Heart left ventricle (tissue), 16 donors: ENCODE results near the gene C1orf105. TPM values are rescaled to one million over a fixed set of nuclear protein-coding genes. Genes with fewer than 3 reads are reported as not detected.

Experiments used
- ATAC-seq, 4 donors: fragments of 200-7000 bp; cut with Tn5 transposase; one replicate each; pipeline ENCODE4 v1.9.1; 2020 to 2022; ENCODE audit warnings: moderate library complexity in 4 of 4, mild to moderate bottlenecking in 3 of 4, moderate number of reproducible peaks in 1 of 4
- DNase-seq, 5 donors: peaks; one replicate each; pipeline ENCODE4 v3.0.0-alpha.2; 2020
- H3K27ac ChIP-seq, 12 donors: fragments of 200-600 bp; sonication (generic) in 4 of 12; one replicate each; pipeline versions ENCODE4 v1.5.0 to v1.8.0; 2016 to 2022; ENCODE audit warnings: mild to moderate bottlenecking in 2 of 12
- H3K27me3 ChIP-seq, 9 donors: fragments of 200-600 bp; sonication (generic) in 2 of 9; one replicate each; pipeline versions ENCODE4 v1.5.1 to v1.8.0; 2016 to 2022; ENCODE audit warnings: mild to moderate bottlenecking in 3 of 9
- H3K36me3 ChIP-seq, 9 donors: fragments of 200-600 bp; sonication (generic) in 2 of 9; one replicate each; pipeline versions ENCODE4 v1.5.0 to v1.8.0; 2018 to 2022; ENCODE audit warnings: mild to moderate bottlenecking in 2 of 9
- H3K4me1 ChIP-seq, 12 donors: fragments of 200-600 bp; sonication (generic) in 4 of 12; one replicate each; pipeline versions ENCODE4 v1.5.0 to v1.8.0; 2016 to 2022; ENCODE audit warnings: mild to moderate bottlenecking in 3 of 12
- H3K4me3 ChIP-seq, 12 donors: fragments of 200-600 bp; sonication (generic) in 4 of 12; one replicate each; pipeline versions ENCODE4 v1.5.0 to v1.8.0; 2017 to 2022; ENCODE audit warnings: mild to moderate bottlenecking in 9 of 12, moderate library complexity in 4 of 12
- H3K9me3 ChIP-seq, 12 donors: fragments of 200-600 bp; sonication (generic) in 4 of 12; one replicate each; pipeline versions ENCODE4 v1.5.0 to v1.8.0; 2016 to 2022; ENCODE audit warnings: mild to moderate bottlenecking in 1 of 12
- POLR2A ChIP-seq, 2 donors: fragments of 450-650 bp; IDR thresholded peaks; one replicate each; pipeline ENCODE4 v1.6.1; 2017; ENCODE audit warnings: antibody characterized with exemption in 2 of 2, mild to moderate bottlenecking in 2 of 2, moderate library complexity in 2 of 2
- WGBS, 4 donors: extraction: QIAGEN DNeasy Blood & Tissue Kit in 2 of 4; methylation state at CpG; one replicate each; pipeline versions ENCODE4 v1.1.5 to v1.1.7; 2013 to 2018; 5-methylcytosine and 5-hydroxymethylcytosine counted together
- intact Hi-C, 10 donors: fragments of 100-400 bp; cut with DNase I; formaldehyde crosslinking; loops; one replicate each; pipeline versions ENCODE4 v1.11.1 to v1.14.2; 2022
- polyA plus RNA-seq, 2 donors: library from polyadenylated mRNA; stranded (reverse); fragments of 200-250 nt; gene quantifications; one replicate each; pipeline ENCODE4 v1.2.3, GENCODE V29; 2013
- total RNA-seq, 9 donors: library from RNA; depleted of rRNA in 2 of 9; stranded (reverse); fragments of >200 nt in 2 of 9; fragmentation: NEBNext Ultra II Directional in 3 of 9; extraction: Animal tissue kit (Norgen Biotek cat#: 25700) in 3 of 9; gene quantifications; one replicate each; pipeline versions ENCODE4 v1.1.0 to v1.2.4, GENCODE V29; 2016 to 2023
- TF ChIP-seq, protein P1 (sequence below), 12 donors: fragments of 200-600 bp; sonication (generic) in 4 of 12; IDR thresholded peaks; one replicate each; pipeline versions ENCODE4 v1.5.0 to v1.8.0; 2018 to 2022; ENCODE audit warnings: antibody characterized with exemption in 12 of 12, mild to moderate bottlenecking in 5 of 12
- donor health status: ischemic (EF 13 %, LVEDD 7.1; RV severe dilation, severe dysfunction).
- donor health status: healthy with polysubstance abuse.
- donor health status: DM: no; HTN: yes; CAD: no.
- donor health status: DM: no; HTN: no; CAD: no.
- donor health status: ischemic (EF 25% LVEDD 6.9; RV normal size, moderate dysfunction).
- donor health status: ischemic (EF 25% LVEDD 5.7; RV mildly dilated, moderate dysfunction).
- donor health status: healthy.
- donor health status: DM: yes; HTN: yes; CAD: no.
- donor health status: ischemic (EF 35%, LVEDD 5.7; RV mildly dilated, moderate dysfunction).
- donor health status: nonischemic (EF 11% LVEDD 7.7; RV severe dilation, severe dysfunction).
- donor health status: DM: yes; HTN: yes; CAD: no.
- donor health status: PGD.
- donor health status: ischemic (EF 29% LVEDD 5.4; RV normal size, mild dysfunction).
- donor health status: nonischemic (EF 23%, LVEDD 6.1; RV moderate dilation, normal function).

The C1orf105 gene
- total and polyA plus RNA-seq, 11 donors = 1.2 to 39.8 (median 6.7) TPM

- H3K36me3 ChIP-seq = no peaks in the 10 kb centered on the region
- no peaks in the 10 kb centered on the region for H3K9me3 ChIP-seq
- TF ChIP-seq POLR2A (IDR thresholded peaks at IDR 0.05) = no peak
- TF ChIP-seq, protein P1, sequence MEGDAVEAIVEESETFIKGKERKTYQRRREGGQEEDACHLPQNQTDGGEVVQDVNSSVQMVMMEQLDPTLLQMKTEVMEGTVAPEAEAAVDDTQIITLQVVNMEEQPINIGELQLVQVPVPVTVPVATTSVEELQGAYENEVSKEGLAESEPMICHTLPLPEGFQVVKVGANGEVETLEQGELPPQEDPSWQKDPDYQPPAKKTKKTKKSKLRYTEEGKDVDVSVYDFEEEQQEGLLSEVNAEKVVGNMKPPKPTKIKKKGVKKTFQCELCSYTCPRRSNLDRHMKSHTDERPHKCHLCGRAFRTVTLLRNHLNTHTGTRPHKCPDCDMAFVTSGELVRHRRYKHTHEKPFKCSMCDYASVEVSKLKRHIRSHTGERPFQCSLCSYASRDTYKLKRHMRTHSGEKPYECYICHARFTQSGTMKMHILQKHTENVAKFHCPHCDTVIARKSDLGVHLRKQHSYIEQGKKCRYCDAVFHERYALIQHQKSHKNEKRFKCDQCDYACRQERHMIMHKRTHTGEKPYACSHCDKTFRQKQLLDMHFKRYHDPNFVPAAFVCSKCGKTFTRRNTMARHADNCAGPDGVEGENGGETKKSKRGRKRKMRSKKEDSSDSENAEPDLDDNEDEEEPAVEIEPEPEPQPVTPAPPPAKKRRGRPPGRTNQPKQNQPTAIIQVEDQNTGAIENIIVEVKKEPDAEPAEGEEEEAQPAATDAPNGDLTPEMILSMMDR (IDR thresholded peaks at IDR 0.05) = no peak
- H3K27me3 ChIP-seq = no peaks in the 10 kb centered on the region
- no peak overlapping the region for H3K27ac ChIP-seq
- ATAC-seq (no peak), DNase-seq (no peak)
- peaks cover 0 to 12% (median 0%) of the 10 kb centered on the region in 12 donors for H3K4me1 ChIP-seq
- 86 to 92% (median 87%) methylated on average over 5 of the region's 5 CpGs for WGBS, 4 donors
- intact Hi-C loops = loop anchor here in 5 of 10 donors (10.0 kb wide), 3 partner anchors 78 to 268 kb away; partner anchors contain the start of gene SUCO (in 2 of the 5)
- no peak overlapping the region for H3K4me3 ChIP-seq
These were observed 35.9 kb downstream of the C1orf105 start for GRCh38 chr1:172456344-172456769.

DNA sequence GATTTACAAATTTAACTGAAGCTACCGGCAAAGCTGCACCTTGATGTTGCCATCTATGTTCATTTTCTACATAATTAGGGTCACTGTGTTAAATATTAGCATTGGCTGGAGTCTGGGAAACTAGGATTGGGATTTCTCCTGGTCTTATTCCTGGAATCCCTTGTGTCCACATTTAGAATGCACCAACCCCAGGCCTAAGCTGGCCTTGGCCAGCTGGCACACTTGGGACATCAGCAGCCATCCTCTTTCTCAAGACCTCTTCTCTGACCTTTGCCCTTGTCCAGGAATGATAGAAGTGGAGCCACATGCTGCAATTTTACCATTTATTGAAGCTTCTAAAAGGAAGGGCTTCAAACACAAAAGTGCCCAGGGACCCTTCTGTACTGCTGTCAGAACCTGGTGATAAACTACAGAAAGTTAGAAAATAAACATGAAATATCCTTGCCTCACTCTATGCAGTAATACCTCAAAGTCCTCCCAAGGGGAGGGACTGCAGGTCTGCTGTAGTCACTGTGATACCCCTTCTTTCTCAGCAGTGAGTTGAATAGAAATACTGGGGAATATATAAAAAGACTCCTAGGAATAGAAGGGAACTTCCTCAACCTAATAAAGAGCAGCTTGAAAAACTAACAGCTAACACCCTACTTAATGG, 37.1 kb downstream of the C1orf105 start:
- 85 to 97% (median 90%) methylated on average over 1 of the region's 1 CpG for WGBS, 4 donors
- Histone ChIP-seq H3K36me3 (no peaks in the 10 kb centered on the region), H3K4me3 (no peak overlapping the region), H3K4me1 (peaks cover 0 to 6% (median 0%) of the 10 kb centered on the region in 12 donors), H3K9me3 (no peaks in the 10 kb centered on the region), H3K27me3 (no peaks in the 10 kb centered on the region), H3K27ac (no peak overlapping the region)
- no peak for ATAC-seq
- TF ChIP-seq, protein P1 (IDR thresholded peaks at IDR 0.05) = no peak
- TF ChIP-seq POLR2A (IDR thresholded peaks at IDR 0.05) = no peak
- intact Hi-C loops = loop anchor here in 5 of 10 donors (10.0 kb wide), 3 partner anchors 77 to 267 kb away; partner anchors contain the start of gene SUCO (in 2 of the 5)
- no peak for DNase-seq

- H3K27me3 ChIP-seq = no peaks in the 10 kb centered on the region
- ATAC-seq (no peak), DNase-seq (no peak)
- H3K9me3 ChIP-seq = no peaks in the 10 kb centered on the region
- no peak overlapping the region for H3K27ac ChIP-seq
- peaks cover 0 to under 1% (median 0%) of the 10 kb centered on the region in 12 donors for H3K4me1 ChIP-seq
- TF ChIP-seq POLR2A (IDR thresholded peaks at IDR 0.05) = no peak
- TF ChIP-seq, protein P1 (IDR thresholded peaks at IDR 0.05) = no peak
- 94 to 100% (median 97%) methylated on average over 1 of the region's 1 CpG for WGBS, 4 donors
- H3K4me3 ChIP-seq = no peak overlapping the region
- intact Hi-C loops = no loop called here
- H3K36me3 ChIP-seq = no peaks in the 10 kb centered on the region
These were observed 39.7 kb downstream of the C1orf105 start for GRCh38 chr1:172460177-172460576.

DNA sequence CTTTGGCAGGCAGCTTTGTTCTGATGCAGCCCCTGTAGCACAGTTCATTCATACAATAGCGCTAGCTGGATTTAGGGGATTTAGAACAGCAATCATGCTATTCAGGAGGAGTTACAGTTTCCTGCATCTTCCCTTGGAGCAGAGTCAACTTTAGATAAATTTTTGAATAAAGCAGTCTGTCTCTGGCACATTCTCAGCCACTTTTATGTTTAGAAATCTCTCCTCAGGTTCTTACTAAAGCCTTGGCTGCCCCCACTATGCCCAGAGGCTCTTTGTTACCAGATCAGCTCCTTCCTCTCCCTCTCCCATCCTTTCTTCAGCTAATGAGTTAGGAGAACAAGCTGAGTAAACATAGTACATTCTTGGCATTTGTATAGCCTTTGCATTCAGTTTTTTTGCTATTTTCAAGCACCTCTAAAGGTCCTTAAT, 40.4 kb downstream of the C1orf105 start:
- no peak for ATAC-seq

More for the DNA sequence above, 40.4 kb downstream of the C1orf105 start:
- intact Hi-C loops = no loop called here
- H3K27ac ChIP-seq = no peak overlapping the region
- no peak for TF ChIP-seq POLR2A (IDR thresholded peaks at IDR 0.05)
- TF ChIP-seq, protein P1 (IDR thresholded peaks at IDR 0.05) = no peak
- H3K36me3 ChIP-seq = no peaks in the 10 kb centered on the region
- 55 to 69% (median 60%) methylated on average over 1 of the region's 1 CpG for WGBS, 4 donors
- DNase-seq = no peak
- no peak overlapping the region for H3K4me3 ChIP-seq
- no peaks in the 10 kb centered on the region for H3K27me3 ChIP-seq
- peaks cover 0 to 6% (median 0%) of the 10 kb centered on the region in 12 donors for H3K4me1 ChIP-seq
- no peaks in the 10 kb centered on the region for H3K9me3 ChIP-seq
